H9 (cell line): Measurements from ENCODE around the gene PLA2G4E. TPM values are rescaled to one million over a fixed set of nuclear protein-coding genes. Genes with fewer than 3 reads are reported as not detected.

Experiments
- DNase-seq: peaks from one replicate; pipeline ENCODE4 v3.0.0-alpha.2; 2017
- H2AFZ ChIP-seq: one replicate; pipeline ENCODE4 v1.6.1; 2013; ENCODE audit warnings: mild to moderate bottlenecking, low read length, control low read depth, moderate library complexity
- H2AK5ac ChIP-seq: 2 replicates; pipeline ENCODE4 v1.6.1; 2013; ENCODE audit warnings: low read length, control low read depth, mixed read lengths; ENCODE audit not compliant: insufficient read length
- H2BK120ac ChIP-seq: one replicate; pipeline ENCODE4 v1.6.1; 2013; ENCODE audit warnings: low read depth, mild to moderate bottlenecking, low read length, control low read depth, inconsistent platforms; ENCODE audit not compliant: poor library complexity, severe bottlenecking
- H2BK12ac ChIP-seq: 2 replicates; pipeline ENCODE4 v1.6.1; 2013; ENCODE audit warnings: low read length, control low read depth, mixed read lengths, low read depth; ENCODE audit not compliant: insufficient read length
- H2BK15ac ChIP-seq: 2 replicates; pipeline ENCODE4 v1.6.1; 2013; ENCODE audit warnings: low read depth, low read length, control low read depth
- H2BK20ac ChIP-seq: one replicate; pipeline ENCODE4 v1.6.1; 2013; ENCODE audit warnings: low read depth, mild to moderate bottlenecking, low read length, control low read depth, inconsistent platforms; ENCODE audit not compliant: poor library complexity, severe bottlenecking
- H2BK5ac ChIP-seq: 2 replicates; pipeline ENCODE4 v1.6.1; 2013; ENCODE audit warnings: low read length, control low read depth, mixed read lengths; ENCODE audit not compliant: insufficient read length
- H3K14ac ChIP-seq: 2 replicates; pipeline ENCODE4 v1.6.1; 2013; ENCODE audit warnings: low read length, control low read depth; ENCODE audit not compliant: insufficient read depth
- H3K18ac ChIP-seq: 2 replicates; pipeline ENCODE4 v1.6.1; 2013; ENCODE audit warnings: low read depth, mild to moderate bottlenecking, mixed read lengths, low read length, control low read depth; ENCODE audit not compliant: insufficient read length
- H3K23ac ChIP-seq: 2 replicates; pipeline ENCODE4 v1.6.1; 2013; ENCODE audit warnings: low read length, control low read depth, mixed read lengths, low read depth; ENCODE audit not compliant: insufficient read length
- H3K23me2 ChIP-seq: 2 replicates; pipeline ENCODE4 v1.6.1; 2013; ENCODE audit warnings: low read depth, mild to moderate bottlenecking, mixed read lengths, low read length, control low read depth; ENCODE audit not compliant: insufficient read length, poor library complexity, severe bottlenecking
- H3K27ac ChIP-seq: 2 replicates; pipeline ENCODE4 v1.5.1; 2013; ENCODE audit warnings: low read length, control low read depth, mixed read lengths, low read depth; ENCODE audit not compliant: insufficient read length
- H3K27me3 ChIP-seq: 2 replicates; pipeline ENCODE4 v1.6.1; 2013; ENCODE audit warnings: low read length, control low read depth, inconsistent platforms; ENCODE audit not compliant: insufficient read depth
- H3K4ac ChIP-seq: 2 replicates; pipeline ENCODE4 v1.6.1; 2013; ENCODE audit warnings: low read depth, mild to moderate bottlenecking, control low read depth, inconsistent platforms, low read length, moderate library complexity
- H3K4me1 ChIP-seq: 2 replicates; pipeline ENCODE4 v1.6.1; 2013; ENCODE audit warnings: low read length, control low read depth, inconsistent platforms; ENCODE audit not compliant: insufficient read depth
- H3K4me2 ChIP-seq: 2 replicates; pipeline ENCODE4 v1.6.1; 2013; ENCODE audit warnings: low read length, control low read depth, mixed read lengths; ENCODE audit not compliant: insufficient read length, insufficient read depth
- H3K56ac ChIP-seq: 2 replicates; pipeline ENCODE4 v1.6.1; 2013; ENCODE audit warnings: low read depth, mild to moderate bottlenecking, mixed read lengths, low read length, control low read depth; ENCODE audit not compliant: insufficient read length
- H3K79me1 ChIP-seq: 2 replicates; pipeline ENCODE4 v1.6.1; 2013; ENCODE audit warnings: low read depth, mild to moderate bottlenecking, moderate library complexity, low read length, control low read depth, inconsistent platforms; ENCODE audit not compliant: insufficient read depth, poor library complexity, severe bottlenecking
- H3K79me2 ChIP-seq: 2 replicates; pipeline ENCODE4 v1.6.1; 2013; ENCODE audit warnings: low read length, control low read depth, inconsistent platforms; ENCODE audit not compliant: insufficient read depth
- H3K9ac ChIP-seq: 2 replicates; pipeline ENCODE4 v1.6.1; 2013; ENCODE audit warnings: low read length, control low read depth, mixed read lengths; ENCODE audit not compliant: insufficient read length; ENCODE audit errors: extremely low read depth
- H3K9me3 ChIP-seq: one replicate; pipeline ENCODE4 v1.6.1; 2013; ENCODE audit warnings: low read depth, low read length, inconsistent platforms; ENCODE audit not compliant: control insufficient read depth
- H3T11ph ChIP-seq: one replicate; pipeline ENCODE4 v1.6.1; 2013; ENCODE audit warnings: mild to moderate bottlenecking, low read length, control low read depth, inconsistent platforms
- H4K20me1 ChIP-seq: one replicate; pipeline ENCODE4 v1.6.1; 2013; ENCODE audit not compliant: control insufficient read depth, insufficient read length, insufficient read depth
- H4K5ac ChIP-seq: 2 replicates; pipeline ENCODE4 v1.6.1; 2013; ENCODE audit warnings: low read depth, mild to moderate bottlenecking, mixed read lengths, low read length, control low read depth; ENCODE audit not compliant: insufficient read length
- H4K8ac ChIP-seq: replicated peaks from 2 replicates; pipeline ENCODE4 v1.6.1; 2013; ENCODE audit warnings: low read length, control low read depth, mixed read lengths, low read depth; ENCODE audit not compliant: insufficient read length
- H4K91ac ChIP-seq: 2 replicates; pipeline ENCODE4 v1.6.1; 2013; ENCODE audit warnings: low read depth, mild to moderate bottlenecking, moderate library complexity, mixed read lengths, low read length, control low read depth; ENCODE audit not compliant: insufficient read length
- H3K27ac Mint-ChIP-seq, 3 experiments: 2 replicates in 2 of 3; 3 replicates in 1 of 3; pipeline ENCODE4 v1.8.0; 2020 to 2021; ENCODE audit warnings: mixed read lengths in 3 of 3, mild to moderate bottlenecking in 1 of 3, moderate library complexity in 1 of 3
- H3K27me3 Mint-ChIP-seq: 2 replicates; pipeline ENCODE4 v1.8.0; 2021; ENCODE audit warnings: low read depth, mild to moderate bottlenecking, moderate library complexity, mixed read lengths
- H3K36me3 Mint-ChIP-seq, 3 experiments: 2 replicates in 2 of 3; 3 replicates in 1 of 3; pipeline ENCODE4 v1.8.0; 2020 to 2021; ENCODE audit warnings: low read depth in 3 of 3, mixed read lengths in 3 of 3; ENCODE audit not compliant: insufficient read depth in 1 of 3
- H3K4me1 Mint-ChIP-seq, 2 experiments: 2 replicates each; pipeline ENCODE4 v1.8.0; 2020; ENCODE audit warnings: mixed read lengths in 2 of 2
- H3K4me3 Mint-ChIP-seq, 2 experiments: 2 replicates in 1 of 2; 3 replicates in 1 of 2; pipeline ENCODE4 v1.8.0; 2020 to 2021; ENCODE audit warnings: mild to moderate bottlenecking in 2 of 2, mixed read lengths in 2 of 2, moderate library complexity in 1 of 2
- H3K9me3 Mint-ChIP-seq, 2 experiments: 2 replicates in 1 of 2; 3 replicates in 1 of 2; pipeline ENCODE4 v1.8.0; 2020; ENCODE audit warnings: mild to moderate bottlenecking in 2 of 2, mixed read lengths in 2 of 2, moderate library complexity in 1 of 2
- CTCF ChIP-seq: fragments of 200-600 bp; sonication (generic); conservative IDR thresholded peaks from 3 replicates; pipeline ENCODE4 v1.8.0; 2021; ENCODE audit warnings: antibody characterized with exemption, mild to moderate bottlenecking
- WGBS: extraction: QIAGEN DNeasy Blood & Tissue Kit; methylation state at CpG from one replicate; pipeline ENCODE4 v1.1.7; 2013; ENCODE audit warnings: missing lambda C conversion rate, low lambda C conversion rate, mixed read lengths; ENCODE audit not compliant: insufficient read length; ENCODE audit errors: extremely low coverage; 5-methylcytosine and 5-hydroxymethylcytosine counted together
- total RNA-seq: library from RNA; stranded (reverse); gene quantifications from 2 replicates; pipeline ENCODE4 v1.2.1, GENCODE V29; 2021

PLA2G4E gene
- total RNA-seq, 1 experiment from 2014 or later, result not detected

DNA sequence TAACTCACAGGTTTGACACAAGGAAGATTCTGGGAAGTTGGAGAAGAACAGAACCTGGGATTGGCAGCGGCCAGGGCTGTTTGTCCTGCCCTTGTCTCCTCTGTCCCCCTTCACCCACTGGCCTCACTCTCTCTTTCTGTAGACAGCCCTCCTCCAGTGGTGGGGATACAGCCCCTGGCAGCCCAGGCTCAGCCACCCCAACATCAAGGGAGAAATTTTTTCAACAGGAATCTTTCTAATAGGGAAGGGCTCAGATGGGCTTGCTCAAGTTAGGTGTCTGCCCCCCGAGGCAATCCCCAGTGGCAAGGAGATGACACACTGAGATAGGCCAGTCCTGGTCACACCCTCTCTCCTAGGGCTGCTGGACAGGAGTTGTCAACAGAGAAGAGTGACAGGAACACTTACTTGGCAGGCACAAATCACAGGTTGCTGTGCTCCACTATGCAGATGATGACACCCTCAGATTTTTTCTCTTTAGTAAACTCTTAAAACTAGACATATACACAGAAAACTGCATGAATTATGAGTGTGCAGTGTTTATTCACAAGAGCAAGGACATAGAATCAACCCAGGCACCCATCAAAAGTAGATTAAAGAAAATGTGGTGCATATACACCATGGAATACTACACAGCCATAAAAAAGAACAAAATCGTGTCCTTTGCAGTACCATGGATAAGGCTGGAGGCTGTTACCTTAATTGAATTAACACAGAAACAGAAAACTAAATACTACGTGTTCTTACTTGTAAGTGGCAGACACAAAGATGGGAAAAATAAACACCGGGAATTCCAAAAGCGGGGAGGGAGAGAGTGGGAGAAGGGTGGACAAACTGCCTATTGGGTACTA is 37.2 kb upstream of the PLA2G4E start:
- H4K91ac ChIP-seq, result no peak overlapping the region
- no peaks in the 10 kb centered on the region for H3K4me1 ChIP-seq
- H4K8ac ChIP-seq, result no peak overlapping the region
- peaks cover 3% of the 10 kb centered on the region for H3K23me2 ChIP-seq
- H3K4me2 ChIP-seq, result peak overlapping the region; percentile 7
- no peak overlapping the region for H3K14ac ChIP-seq
- no peak for TF ChIP-seq CTCF
- H3K27ac ChIP-seq, result no peak overlapping the region
- H2BK120ac ChIP-seq, result no peak overlapping the region
- H2AFZ ChIP-seq, result no peak overlapping the region
- H2BK20ac ChIP-seq, result no peak overlapping the region
- H2AK5ac ChIP-seq, result no peak overlapping the region
- H4K20me1 ChIP-seq, result no peaks in the 10 kb centered on the region
- H4K5ac ChIP-seq, result no peak overlapping the region
- no peaks in the 10 kb centered on the region for H3K27me3 ChIP-seq
- H3K18ac ChIP-seq, result no peak overlapping the region
- no peak overlapping the region for H2BK5ac ChIP-seq
- H3K79me2 ChIP-seq, result no peaks in the 10 kb centered on the region
- H2BK12ac ChIP-seq, result no peak overlapping the region
- H3K9ac ChIP-seq, result no peak overlapping the region
- H3K4ac ChIP-seq, result no peak overlapping the region
- no peak overlapping the region for H3T11ph ChIP-seq
- no peaks in the 10 kb centered on the region for H3K9me3 ChIP-seq
- no CpG with 5 or more reads among the region's 6 CpGs for WGBS
- Mint-ChIP-seq H3K4me1 (peaks cover 4 to 12% of the 10 kb centered on the region in 2 experiments), H3K27me3 (peaks cover 19% of the 10 kb centered on the region), H3K9me3 (no peaks in the 10 kb centered on the region; a peak in 2 of 5 replicates), H3K36me3 (no peaks in the 10 kb centered on the region), H3K27ac (no peak overlapping the region), H3K4me3 (peak overlapping the region in 1 of 2 experiments; percentile 57; a peak in 2 of 5 replicates)
- no peak overlapping the region for H3K23ac ChIP-seq
- no peak overlapping the region for H2BK15ac ChIP-seq
- no peaks in the 10 kb centered on the region for H3K79me1 ChIP-seq
- no peak for DNase-seq
- H3K56ac ChIP-seq, result no peak overlapping the region
